Stimulated activated CD8-positive, alpha-beta memory T cell treated with anti-CD3 and anti-CD28 coated beads, Interleukin-12 subunit alpha, Interleukin-12 subunit beta, amount 100 ng/mL, for 1 hour (primary cell): ENCODE measurements around the gene SSPN.

Experiments used
- DNase-seq: peaks from one replicate; pipeline ENCODE4 v3.0.0-alpha.2; 2020; ENCODE audit warnings: low read depth

Gene SSPN, protein sequence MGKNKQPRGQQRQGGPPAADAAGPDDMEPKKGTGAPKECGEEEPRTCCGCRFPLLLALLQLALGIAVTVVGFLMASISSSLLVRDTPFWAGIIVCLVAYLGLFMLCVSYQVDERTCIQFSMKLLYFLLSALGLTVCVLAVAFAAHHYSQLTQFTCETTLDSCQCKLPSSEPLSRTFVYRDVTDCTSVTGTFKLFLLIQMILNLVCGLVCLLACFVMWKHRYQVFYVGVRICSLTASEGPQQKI

DNA sequence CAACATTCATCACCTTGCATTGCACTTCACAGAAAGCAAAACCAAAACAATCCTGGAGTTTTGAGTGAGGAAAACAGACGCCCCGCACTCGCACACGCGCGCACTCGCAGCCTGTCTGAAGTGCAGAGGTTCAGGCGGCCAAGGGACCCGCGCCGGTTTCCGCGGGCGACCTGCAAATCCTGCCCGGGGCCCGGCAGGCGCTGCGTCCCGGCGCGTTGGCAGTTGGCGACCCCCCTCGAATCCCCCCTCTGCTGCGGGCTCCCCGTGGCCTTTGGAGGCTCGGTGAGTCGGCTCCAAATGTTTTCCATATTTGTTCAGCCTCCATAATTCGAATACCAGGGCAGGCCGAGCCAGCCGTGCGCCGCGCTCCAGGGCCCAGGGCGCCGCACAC is at the start of gene SSPN:
SSPN (plus strand) TSS at position 324 of the 391 bp plus-strand sequence. CDS start 100 bp downstream, outside the sequence.
- no peak for DNase-seq

DNA sequence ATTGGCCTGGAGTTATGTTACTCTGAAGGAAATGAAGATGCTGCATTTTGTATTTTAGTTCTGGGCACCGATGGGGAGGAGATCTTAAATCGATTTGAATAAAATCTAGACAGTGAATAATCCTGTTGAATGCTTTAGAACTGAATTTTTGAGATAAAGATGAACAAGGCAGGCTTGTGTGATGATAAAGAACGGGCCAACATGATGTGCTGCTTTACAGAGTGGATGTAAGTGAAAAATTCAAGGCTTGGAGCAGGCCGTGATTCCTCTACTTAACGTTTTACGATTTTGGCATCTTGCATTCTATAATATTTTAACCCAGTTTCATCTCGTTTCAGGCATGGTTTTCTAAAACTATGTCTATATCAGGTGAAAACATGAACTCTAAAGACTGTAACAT is 47.1 kb upstream of the SSPN start:
- DNase-seq: no peak

DNA sequence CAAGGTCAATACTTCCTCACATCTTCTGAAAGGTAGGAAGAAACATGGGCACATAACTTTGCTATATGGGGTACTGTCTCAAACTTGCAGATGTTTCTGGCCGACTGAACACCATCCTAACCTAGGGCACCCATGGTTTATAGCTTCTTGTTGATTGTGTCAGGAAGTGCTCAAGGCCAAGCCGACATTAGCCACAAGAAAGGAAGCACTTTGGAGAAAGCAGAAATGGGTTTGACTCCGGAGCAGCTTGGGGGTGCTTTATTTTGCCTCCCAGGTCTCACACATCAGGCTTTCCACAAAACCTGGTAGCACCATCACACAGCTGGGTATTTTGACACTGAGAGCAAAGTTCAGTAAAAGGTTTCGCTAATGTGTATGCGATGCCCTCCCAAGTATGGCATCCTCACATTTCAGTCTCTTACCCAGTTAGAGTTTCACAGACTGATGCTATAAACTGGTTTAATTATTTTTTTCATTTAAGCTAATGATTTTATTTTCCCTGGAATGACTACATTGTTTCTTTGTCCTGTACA is 45.3 kb upstream of the SSPN start:
- no peak for DNase-seq

DNA sequence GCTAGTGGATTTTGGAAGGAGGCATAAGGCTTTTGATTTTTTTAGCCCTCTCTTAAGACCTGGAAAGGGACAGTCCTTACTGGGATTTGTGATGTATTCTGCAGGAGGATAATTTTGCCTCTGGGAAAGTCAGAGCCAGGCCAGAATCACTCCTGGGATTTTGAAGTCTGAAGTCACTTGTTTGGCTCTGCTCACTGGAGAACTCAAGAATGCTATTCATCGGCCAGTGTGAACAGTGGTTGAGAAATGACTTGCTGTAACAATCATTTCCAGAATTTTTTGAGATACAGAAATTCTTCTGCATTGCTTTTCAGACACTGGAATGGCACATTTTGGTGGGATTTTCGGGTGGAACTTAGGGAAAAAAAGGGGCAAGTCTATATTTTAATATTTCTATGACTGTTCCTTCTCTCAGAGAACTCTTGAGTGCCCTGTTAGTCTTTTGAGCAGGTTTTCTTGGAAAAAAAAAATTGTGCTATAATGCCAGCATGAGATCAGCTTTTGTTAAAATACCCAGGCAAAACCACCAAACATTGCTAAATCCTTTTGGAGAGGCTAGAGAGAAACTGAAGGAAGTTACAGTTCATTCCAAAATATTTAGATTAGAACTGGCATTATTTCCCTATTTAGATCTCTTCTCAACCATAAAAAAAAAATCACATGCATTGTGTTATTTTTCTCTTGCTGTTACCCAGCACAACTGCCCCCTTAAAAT is 44.5 kb upstream of the SSPN start:
- DNase-seq: no peak

DNA sequence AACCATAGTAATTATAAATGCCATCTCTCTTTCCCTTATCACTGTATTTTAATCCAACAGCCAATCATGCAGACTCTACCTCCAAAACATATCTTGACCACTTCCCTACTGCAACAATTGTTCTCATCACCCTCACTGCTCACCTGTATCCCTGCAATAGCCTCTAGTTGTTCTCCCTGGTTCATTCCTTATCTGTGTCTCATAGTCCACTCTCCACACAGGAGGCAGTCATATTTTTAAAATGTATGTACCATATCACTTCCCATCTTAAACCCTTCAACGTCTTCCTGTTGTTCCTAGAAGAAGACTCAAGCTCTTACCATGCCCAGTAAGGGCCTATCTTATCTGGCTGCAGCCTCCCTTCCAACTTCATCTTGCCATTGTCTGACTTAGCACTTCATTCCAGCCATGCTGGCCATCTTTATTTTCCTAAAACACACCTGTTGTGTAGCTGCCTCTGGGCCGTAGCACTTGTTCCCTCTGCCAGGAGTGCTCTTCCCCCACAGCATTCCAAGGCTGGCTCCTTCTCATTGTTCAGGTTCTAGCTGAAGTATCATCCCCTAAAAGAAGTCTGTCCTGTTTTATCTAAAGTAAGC is 42.8 kb upstream of the SSPN start:
- DNase-seq: no peak

DNA sequence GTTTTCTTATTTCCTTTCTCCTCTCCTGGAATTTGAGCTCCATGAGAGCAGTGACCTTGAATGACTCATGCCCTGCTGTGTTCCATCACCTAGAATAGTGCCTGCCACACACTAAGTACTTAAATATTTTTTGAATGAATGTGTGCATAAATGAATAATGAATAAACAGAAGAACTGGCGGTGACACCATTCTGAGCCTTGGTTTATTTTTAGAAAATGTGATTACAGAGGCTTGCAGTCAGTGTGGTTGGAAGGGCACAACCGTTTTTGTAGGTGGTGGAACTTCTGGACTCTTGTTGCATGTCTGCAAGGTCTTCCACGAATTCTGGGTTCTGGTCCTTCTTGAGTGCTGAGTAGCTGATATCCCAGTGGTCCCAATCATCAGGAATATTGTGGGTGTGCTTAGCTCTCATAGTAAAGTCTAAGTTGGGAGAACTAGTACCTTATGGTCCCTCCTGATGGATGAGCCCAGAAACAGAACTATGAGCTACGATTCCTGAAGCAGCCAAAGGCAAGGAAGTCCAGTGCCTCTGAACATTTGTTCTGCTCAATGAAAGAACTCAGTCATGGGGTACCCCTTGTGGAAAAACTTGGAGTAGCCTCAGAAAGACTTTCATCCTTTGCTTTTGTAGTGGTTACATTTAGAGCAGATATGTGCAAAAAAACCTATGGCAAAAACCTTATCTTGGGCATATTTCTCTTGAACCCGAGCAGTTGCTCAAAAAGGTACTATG is 41.8 kb upstream of the SSPN start:
- no peak for DNase-seq

DNA sequence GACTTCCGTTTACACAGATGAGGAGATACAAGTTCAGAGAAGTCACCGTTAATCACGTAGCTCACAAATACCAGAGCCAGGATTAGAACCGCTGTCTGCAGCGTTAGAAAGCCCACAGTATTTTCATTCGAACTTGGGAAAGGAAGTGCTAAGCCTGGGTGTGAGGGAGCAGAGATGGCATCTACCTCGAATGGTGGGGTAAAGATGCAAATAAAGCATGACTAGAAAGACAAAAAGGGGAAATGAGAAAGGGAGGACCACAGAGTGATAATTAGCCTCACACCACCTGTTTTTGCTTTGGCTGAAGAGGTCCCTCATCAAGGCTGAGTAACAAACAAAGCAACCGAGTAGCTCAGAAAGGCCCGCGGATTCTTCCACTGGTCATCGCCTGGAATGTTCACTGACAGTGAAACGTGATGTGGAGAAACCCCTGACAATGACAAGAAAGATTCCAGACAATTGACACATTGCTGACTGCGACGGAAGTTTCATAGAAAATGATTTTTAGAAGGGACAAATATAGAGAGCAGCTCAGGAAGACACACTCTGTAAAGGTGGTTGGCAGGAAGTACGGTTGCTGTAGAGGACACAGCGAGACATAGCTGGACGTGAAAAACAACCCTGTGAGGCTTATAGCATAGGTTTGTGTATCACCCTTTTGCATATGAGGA is 39.0 kb upstream of the SSPN start:
- DNase-seq: no peak

DNA sequence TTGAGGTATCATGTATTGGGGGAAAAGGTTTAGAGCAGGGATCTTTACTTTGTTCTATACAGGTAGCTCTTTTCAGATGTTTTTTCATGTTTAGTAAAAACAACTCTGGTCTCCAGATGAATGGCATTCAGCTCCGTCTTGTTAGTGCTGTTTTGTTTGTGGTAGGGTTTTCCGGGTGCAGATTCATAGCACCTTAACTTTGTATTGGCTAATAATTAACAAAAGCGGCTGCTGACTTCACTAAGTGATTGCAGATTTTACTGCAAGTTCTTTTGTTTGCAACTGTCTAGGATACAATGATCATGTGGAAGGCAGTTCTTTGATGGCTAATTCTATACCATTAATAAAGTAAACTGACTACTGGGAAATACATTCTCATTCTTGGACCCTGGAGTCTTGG is 38.4 kb upstream of the SSPN start:
- no peak for DNase-seq

DNA sequence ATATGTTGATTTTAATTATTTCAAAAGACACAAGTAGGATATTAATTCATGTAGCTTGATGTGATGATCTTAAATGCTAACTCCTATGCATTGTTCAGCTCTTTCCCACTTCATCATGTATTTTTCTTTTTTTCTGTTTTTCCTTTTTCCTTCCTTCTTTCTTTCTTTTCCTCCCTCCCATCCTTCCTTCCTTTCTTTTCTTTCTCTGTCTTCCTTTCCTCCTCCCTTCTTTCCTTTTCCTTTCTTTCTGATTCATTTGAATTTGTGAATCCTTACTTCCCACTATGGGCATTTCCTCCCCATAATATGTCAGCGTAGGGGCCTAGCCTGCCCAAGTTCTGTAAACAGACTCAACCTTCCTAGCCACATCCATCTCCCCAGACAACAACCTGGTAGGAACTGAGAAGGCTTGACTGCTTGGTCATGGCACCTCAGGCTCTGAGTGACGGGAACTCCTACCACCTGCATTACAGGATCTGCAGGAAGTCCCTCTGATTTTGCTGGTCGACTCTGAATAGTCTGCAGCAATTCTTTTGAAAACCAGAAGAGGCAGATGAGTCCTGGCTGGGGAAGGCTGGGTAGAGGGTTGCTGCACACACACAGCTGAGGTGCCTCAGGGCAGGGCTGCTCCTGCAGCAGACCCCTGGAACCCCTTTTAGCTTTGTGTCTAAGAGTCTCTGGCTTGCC is 37.2 kb upstream of the SSPN start:
- DNase-seq: no peak

DNA sequence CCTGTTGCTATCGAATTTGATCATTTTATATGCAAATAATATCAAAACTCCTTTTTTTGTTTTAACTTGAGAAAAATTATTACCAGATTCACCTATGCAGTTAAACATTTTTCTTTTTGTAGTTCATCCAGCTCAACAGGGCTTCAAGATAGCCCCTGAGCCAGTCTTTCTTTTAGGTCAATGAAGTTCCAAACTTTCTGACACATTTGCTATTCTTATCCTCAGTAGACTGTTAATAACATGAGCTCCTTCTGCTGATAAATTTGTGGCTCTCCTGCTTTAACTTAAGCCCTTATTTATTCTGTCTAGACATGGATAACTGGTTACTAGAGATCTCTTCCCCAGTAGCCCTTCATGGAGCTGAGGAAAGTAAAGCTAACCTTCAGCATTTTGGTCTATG is 33.2 kb upstream of the SSPN start:
- DNase-seq: no peak

DNA sequence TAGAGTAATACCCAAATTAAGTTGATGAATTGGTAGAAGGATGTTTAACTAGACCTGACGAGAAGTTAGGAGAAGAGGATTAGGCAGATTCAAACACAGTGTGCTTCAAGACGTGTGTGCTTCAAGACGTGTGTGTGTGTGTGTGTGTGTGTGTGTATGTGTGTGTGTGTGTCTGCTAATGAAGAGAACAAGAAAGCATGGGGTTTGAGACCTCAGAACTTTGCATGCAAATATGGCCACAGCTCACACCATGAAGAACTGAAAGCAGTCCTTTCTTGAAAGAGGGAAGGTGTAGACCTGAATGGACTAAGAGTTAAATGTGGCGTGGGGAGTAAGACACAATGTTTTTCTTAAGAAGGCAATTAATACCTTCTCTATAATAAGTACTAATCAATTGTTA is 32.5 kb upstream of the SSPN start:
- no peak for DNase-seq

DNA sequence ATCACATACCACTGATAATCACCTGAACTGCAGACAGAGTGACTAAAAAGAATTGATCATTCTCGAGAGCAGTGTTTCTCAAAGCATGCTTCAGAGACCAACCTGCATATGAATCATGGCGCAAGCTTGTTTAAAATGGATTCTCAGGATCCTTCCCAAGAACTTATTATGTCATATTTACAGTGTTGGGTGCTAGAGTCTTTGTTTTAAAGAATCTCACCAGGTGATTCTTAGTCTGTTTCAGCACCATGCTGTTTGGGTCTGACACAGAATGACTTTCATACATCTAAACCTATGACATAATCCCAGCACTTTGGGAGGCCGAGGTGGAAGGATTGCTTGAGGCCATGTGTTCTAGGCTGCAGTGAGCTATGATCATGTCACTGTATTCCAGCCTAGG is 31.3 kb upstream of the SSPN start:
- DNase-seq: no peak

DNA sequence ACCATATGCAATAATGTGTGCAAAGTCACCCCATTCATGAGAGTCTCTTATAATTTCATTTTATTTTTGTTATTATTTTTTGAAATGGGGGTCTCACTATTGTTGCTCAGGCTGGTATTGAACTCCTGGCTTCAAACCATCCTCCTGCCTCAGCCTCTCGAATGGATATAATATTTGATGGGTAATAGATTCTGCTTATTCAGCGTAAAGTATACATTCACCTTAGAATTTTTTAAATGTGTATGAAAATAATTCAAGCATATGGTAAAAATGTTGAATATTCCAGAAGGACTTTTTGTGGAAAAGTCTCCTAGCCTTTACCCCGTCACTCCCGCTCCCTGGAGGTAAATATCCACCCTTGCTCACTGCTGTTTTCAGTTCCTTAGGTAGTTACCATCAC is 23.4 kb upstream of the SSPN start:
- DNase-seq: no peak

DNA sequence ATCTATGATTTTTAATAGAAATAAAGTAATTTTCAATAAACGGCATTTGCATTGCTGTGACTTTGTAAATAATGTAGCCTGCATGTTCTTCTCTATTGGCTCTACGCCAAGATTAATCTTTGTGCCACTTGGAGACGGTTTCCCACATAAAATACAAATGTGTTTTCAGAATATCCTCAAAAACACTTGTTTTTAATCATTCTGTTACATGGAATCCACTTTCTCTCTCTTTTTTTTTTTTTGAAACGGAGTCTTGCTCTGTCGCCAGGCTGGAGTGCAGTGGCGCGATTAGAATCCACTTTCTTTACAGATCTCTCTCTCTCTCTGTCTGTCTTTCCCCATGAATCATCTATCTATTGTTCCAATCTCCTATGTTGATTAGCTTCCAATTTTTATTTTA is 22.8 kb upstream of the SSPN start:
- no peak for DNase-seq

DNA sequence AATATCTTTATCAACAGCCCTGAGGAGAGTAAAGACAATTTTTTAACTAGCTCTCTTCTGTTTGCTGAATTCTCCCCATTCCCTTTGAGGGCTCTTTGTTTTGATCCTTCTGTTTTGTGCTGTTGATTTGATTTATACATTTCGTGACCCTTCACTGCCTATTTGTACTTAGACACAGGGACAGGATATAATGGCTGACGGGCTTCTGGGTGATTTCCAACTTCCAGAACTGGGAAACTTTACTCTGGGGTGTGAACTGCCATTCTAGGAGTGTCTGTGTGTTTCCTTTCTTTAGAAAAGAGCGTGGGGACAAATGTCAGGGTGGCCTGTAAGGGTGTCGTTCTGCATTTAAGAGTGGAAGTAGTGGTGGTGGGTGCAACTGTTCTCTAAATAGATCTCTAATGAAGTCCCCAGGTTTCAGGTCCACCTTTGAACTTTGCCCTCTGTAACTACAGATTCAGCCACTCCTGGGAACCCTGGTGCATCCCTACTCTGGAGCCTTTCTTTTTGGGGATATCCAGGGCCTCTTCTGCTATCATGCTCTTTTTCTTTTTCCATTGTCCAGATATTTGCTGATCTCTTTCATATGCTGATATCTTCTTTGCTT is 22.3 kb upstream of the SSPN start:
- DNase-seq: no peak

DNA sequence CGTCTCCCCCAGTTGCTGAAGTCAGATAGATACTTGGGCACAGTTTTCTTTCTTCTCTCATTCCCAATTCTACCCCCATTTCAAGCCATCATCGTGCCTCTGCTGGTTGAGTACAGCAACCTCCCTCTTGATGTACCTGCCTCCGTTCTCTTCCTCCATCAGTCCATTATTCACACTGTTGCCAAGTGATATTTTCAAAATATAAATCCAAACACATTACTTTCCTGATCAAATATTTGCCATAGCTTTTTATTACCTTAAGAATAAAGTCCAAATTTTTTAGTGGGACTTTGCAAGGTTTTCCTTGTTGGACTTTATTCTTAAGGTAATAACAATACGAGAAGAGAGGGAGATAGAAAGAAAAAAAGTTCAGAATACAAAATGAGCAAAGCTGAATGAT is 18.6 kb upstream of the SSPN start:
- DNase-seq: no peak

DNA sequence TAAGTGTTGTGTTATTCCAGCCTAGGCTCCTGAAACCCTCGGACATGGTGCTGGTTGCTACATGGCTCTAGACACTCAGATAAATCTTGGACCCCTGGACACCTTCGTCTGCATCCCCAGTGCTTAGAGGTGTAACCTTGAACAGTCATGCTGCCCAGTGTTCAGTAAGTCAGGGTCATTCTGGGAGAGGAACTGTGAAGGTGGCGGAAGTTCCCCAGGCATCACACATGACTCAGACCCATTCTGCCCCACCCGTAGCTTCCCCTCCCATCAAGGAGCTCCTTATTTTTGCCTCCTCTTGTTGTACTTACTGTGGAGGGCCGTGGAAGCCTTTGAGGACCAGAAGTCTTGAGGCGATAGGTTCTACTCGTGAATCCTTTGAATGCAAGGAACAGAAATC is 18.1 kb upstream of the SSPN start:
- no peak for DNase-seq

DNA sequence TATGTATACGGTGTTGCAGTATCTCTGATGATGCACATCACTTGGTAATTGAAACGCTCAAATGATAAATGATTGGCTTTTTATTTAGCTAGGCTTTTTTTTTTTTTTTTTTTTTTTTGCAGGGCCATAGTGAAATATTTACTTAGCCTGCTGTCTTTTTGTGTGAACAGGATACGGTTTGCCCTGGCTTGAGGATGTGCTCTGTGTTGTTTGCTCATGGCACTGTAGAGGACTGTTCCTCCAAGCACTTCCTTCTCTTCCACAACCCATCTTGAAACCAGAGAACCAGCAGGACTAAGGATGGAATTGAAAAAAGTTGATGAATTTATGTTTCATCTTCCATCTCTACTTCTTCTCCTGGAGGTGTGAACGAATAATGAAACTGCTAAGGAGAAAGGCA is 15.5 kb upstream of the SSPN start:
- DNase-seq: no peak

DNA sequence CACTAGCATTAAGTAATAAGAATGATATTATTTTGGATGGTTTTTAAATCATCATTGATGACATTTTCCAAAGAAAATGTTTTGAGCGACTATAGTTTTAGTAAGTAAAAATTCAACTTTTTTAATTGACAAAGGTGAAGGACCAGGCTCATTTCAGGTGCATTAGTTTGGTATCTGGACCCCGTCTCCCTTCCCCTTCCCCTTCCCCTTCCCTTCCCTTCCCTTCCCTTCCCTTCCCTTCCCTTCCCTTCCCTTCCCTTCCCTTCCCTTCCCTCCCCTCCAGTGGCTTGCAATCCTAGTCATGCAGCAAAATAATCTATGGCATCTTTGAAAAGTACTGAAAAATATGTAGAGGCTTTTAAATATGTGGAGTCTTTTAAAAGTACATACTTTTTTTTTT is 13.0 kb upstream of the SSPN start:
- DNase-seq: no peak

DNA sequence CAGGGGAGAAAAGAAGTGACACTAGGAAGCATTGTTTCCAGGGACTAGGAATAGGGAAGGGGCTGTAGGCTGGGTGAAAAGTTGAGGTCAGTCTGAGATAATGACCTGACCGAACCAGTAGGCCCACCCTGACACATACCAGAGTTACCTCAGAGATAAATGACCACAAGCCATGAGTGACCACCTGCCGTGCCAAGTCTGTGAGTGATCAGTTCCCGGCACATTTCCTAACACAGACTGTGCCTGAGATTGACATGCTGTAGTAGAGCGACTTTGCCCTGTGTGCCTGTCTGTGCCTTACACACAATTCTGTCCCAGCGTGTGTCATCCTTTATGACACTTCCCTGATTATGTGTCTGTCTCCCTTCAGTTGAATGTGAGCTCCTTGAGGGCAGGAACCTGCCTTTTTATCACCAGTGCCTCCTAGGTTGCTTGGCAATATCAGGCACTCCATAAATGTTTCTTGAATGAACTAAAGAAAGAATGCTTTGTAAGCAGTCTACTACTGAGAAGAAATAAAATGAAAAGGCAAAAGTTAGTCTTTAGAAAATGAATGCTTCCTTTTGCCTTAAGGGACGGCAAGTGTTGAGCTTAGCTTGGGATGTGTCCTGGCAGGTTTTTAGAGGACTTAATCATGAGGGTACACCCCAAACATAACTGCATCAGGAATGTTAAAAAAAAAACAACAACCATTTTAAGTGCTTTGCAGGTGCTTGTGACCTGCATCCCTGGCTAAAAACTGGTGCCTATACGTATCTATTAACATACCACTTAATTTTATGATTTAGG is 9.6 kb upstream of the SSPN start:
- DNase-seq: no peak
